ENCODE measurements around the gene MYH13.

Gene MYH13

DNA sequence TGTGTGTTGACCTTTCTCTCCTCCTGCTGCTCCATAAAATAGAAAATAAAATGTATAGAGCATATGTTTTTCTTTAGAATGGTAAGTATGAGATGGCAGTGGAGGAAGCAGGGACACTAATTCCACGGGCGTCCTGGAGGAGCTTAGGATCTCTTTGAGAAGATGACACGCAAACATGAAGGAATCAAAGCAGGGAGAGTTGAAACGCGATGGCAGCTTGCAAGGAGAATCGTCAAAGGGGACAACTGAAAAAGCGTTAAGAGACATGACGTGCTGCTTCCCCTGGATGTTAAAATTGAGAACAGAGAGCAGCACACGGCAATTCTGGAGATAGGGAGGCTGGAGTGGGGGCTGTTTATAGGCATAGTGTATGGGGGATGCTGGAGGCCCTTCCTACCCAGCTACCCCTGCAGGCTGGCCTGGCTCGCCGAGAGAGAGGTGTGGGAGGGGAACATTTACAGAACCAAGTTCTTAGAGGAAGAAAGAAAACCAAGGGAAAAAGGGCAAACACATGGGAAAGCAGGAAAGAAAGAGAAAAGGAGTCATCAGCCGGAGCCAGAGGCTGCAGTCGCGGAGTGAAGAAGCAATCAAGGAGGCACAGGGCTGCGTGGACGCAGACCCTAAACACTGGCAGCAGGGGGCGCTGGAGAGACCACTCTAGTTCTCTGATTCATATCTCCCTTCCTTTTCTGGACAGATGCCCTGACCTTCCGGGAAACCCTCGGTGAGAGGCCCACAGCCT lies 55.8 kb downstream of the MYH13 start:
- no peak for TF ChIP-seq ZNF274 (IDR thresholded peaks at IDR 0.05; ENCODE audit: low read depth, low read length)
- TF ChIP-seq SUZ12 (IDR thresholded peaks at IDR 0.05; ENCODE audit: extremely low read depth, insufficient read depth, insufficient read length): no peak
- TF ChIP-seq YY1 (IDR thresholded peaks at IDR 0.05; ENCODE audit: insufficient read depth, insufficient read length): no peak
- Histone ChIP-seq H3K27me3 (ENCODE audit: insufficient read depth, insufficient read length) (no peaks in the 10 kb centered on the region), H3K4me3 (ENCODE audit: insufficient read length, low read depth) (no peak overlapping the region), H3K36me3 (ENCODE audit: insufficient read depth, insufficient read length, low read length) (no peaks in the 10 kb centered on the region), H3K9me3 (ENCODE audit: insufficient read depth, low read length) (no peaks in the 10 kb centered on the region), H3K4me1 (ENCODE audit: insufficient read depth, insufficient read length) (no peaks in the 10 kb centered on the region), H3K9ac (ENCODE audit: insufficient read length, low read depth) (no peak overlapping the region)
- DNase-seq (ENCODE audit: low read depth, low spot score): peak; percentile 38

DNA sequence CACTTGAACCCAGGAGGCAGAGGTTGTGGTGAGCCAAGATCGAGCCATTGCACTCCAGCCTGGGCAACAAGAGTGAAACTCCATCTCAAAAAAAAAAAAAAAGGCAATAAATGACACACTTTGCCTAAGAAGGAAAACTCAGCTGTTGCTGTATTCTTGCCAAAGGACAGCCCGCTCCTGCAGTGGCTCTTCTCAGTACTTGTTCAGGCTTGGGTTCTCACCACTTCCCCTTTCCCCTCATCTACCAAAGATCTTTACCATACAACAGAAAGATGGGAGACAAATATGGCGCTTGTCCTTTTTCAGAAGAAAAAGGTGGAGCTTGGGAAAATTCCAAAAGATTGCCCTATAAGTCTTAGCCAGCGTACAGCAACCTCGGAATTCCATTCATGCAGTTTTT lies 58.5 kb downstream of the MYH13 start:
- Histone ChIP-seq H3K4me1 (ENCODE audit: insufficient read depth, insufficient read length) (peaks cover under 1% of the 10 kb centered on the region), H3K27me3 (ENCODE audit: insufficient read depth, insufficient read length) (no peaks in the 10 kb centered on the region), H3K36me3 (ENCODE audit: insufficient read depth, insufficient read length, low read length) (no peaks in the 10 kb centered on the region), H3K9me3 (ENCODE audit: insufficient read depth, low read length) (no peaks in the 10 kb centered on the region), H3K4me3 (ENCODE audit: insufficient read length, low read depth) (no peak overlapping the region), H3K9ac (ENCODE audit: insufficient read length, low read depth) (no peak overlapping the region)
- TF ChIP-seq ZNF274 (IDR thresholded peaks at IDR 0.05; ENCODE audit: low read depth, low read length) (no peak), YY1 (IDR thresholded peaks at IDR 0.05; ENCODE audit: insufficient read depth, insufficient read length) (no peak), SUZ12 (IDR thresholded peaks at IDR 0.05; ENCODE audit: extremely low read depth, insufficient read depth, insufficient read length) (no peak)
- DNase-seq (ENCODE audit: low read depth, low spot score): no peak

DNA sequence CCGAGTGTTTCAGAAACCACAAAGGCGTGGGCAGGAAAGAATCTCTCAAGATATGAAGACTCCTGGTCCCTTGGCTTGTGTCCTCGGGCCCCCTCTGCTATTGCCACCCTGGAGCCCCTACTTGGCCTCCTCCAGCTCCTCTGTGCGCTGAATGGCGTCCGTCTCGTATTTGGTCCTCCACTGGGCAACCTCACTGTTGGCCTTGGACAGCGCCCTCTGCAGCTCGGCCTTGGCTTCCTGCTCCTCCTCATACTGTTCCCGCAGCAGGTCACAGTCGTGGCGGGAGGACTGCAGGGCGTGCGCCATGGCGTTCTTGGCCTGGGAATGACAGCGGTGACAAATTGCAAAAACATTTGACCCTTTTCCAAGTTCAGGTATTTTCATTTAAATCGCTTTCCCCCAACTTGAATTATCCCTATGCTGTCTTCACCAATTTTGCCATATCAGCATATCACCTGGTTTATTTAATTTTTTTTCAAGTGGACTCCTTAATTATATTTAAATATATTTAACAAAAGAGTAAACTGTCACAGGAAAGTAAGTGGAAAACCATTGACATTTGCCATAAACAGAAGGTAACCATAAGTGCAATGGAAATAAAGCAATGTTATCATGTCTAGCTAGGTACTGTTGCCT lies 59.7 kb downstream of the MYH13 start:
- no peaks in the 10 kb centered on the region for H3K27me3 ChIP-seq (ENCODE audit: insufficient read depth, insufficient read length)
- no peak for DNase-seq (ENCODE audit: low read depth, low spot score)
- no peaks in the 10 kb centered on the region for H3K36me3 ChIP-seq (ENCODE audit: insufficient read depth, insufficient read length, low read length)
- H3K4me3 ChIP-seq (ENCODE audit: insufficient read length, low read depth): no peak overlapping the region
- no peak overlapping the region for H3K9ac ChIP-seq (ENCODE audit: insufficient read length, low read depth)
- no peaks in the 10 kb centered on the region for H3K9me3 ChIP-seq (ENCODE audit: insufficient read depth, low read length)
- no peak for TF ChIP-seq SUZ12 (IDR thresholded peaks at IDR 0.05; ENCODE audit: extremely low read depth, insufficient read depth, insufficient read length)
- TF ChIP-seq ZNF274 (IDR thresholded peaks at IDR 0.05; ENCODE audit: low read depth, low read length): no peak
- peaks cover 3% of the 10 kb centered on the region for H3K4me1 ChIP-seq (ENCODE audit: insufficient read depth, insufficient read length)

DNA sequence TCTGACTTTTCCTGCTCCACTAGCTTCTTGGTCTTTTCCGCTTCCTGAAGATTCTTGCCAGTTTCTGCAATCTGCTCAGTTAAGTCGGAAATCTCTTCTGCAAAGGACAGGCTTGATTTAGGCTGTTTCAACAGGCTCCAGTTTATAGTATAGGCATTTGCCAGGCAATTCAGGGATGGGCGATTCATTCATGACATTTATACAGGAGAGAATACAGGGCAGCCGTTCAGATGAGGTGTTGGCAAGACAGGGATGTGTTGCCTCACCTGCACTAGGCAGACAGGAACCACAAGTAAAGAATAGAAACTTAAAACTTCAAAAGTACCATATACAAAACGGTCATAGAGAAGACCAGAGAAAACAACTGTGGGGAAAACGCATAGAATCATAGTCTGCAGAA lies 61.7 kb downstream of the MYH13 start:
- Histone ChIP-seq H3K9ac (ENCODE audit: insufficient read length, low read depth) (no peak overlapping the region), H3K27me3 (ENCODE audit: insufficient read depth, insufficient read length) (no peaks in the 10 kb centered on the region), H3K36me3 (ENCODE audit: insufficient read depth, insufficient read length, low read length) (no peaks in the 10 kb centered on the region), H3K4me3 (ENCODE audit: insufficient read length, low read depth) (no peak overlapping the region), H3K4me1 (ENCODE audit: insufficient read depth, insufficient read length) (peaks cover 3% of the 10 kb centered on the region), H3K9me3 (ENCODE audit: insufficient read depth, low read length) (no peaks in the 10 kb centered on the region)
- no peak for DNase-seq (ENCODE audit: low read depth, low spot score)
- TF ChIP-seq YY1 (IDR thresholded peaks at IDR 0.05; ENCODE audit: insufficient read depth, insufficient read length) (no peak), SUZ12 (IDR thresholded peaks at IDR 0.05; ENCODE audit: extremely low read depth, insufficient read depth, insufficient read length) (no peak), ZNF274 (IDR thresholded peaks at IDR 0.05; ENCODE audit: low read depth, low read length) (no peak)

DNA sequence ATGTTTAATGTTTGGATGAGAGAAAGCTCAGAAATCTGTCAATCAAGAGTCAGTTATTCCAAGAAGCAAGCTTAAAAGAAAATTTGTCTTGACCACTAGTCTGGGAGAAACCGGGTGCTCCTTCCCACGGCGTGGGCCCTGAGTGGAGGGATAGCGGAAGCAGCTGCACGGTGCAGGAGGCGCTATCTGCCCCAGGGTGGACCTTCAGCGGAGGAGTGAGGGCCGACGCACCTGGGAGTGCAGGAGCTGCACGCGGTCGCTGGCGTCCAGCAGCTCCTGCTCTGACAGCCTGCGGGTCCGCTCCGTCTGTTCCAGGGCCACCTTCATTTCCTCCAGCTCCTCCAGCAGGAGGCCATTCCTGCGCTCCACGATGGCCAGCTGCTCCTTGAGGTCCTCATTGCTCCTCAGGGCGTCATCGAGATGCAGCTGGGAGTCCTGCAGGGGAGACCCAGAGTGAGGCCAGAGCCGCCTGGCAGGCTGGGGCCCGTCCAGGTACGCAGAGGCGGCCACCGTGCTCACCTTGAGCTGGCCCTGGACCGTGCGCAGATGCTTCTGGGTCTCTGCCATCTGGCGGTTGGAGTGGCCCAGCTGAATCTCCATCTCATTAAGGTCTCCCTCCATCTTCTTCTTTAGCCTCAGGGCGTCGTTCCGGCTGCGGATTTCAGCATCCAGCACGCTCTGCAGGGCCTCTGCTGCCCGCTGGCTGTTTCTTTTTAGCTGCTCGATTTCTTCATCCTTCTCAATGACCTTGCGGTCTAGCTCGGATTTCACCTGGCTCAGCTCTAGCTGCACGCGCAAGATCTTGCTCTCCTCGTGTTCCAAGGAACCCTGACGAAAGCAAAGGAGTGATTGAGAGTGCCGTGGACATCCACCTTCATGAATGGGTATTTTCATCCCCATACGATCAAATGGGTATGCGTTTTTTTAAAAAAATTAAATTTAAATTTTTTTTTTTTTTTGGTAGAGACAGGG lies 63.5 kb downstream of the MYH13 start:
- no peaks in the 10 kb centered on the region for H3K9me3 ChIP-seq (ENCODE audit: insufficient read depth, low read length)
- DNase-seq (ENCODE audit: low read depth, low spot score): no peak
- no peak overlapping the region for H3K9ac ChIP-seq (ENCODE audit: insufficient read length, low read depth)
- no peaks in the 10 kb centered on the region for H3K27me3 ChIP-seq (ENCODE audit: insufficient read depth, insufficient read length)
- no peaks in the 10 kb centered on the region for H3K36me3 ChIP-seq (ENCODE audit: insufficient read depth, insufficient read length, low read length)
- TF ChIP-seq ZNF274 (IDR thresholded peaks at IDR 0.05; ENCODE audit: low read depth, low read length) (no peak), YY1 (IDR thresholded peaks at IDR 0.05; ENCODE audit: insufficient read depth, insufficient read length) (no peak), SUZ12 (IDR thresholded peaks at IDR 0.05; ENCODE audit: extremely low read depth, insufficient read depth, insufficient read length) (no peak)
- H3K4me1 ChIP-seq (ENCODE audit: insufficient read depth, insufficient read length): peaks cover 3% of the 10 kb centered on the region
- no peak overlapping the region for H3K4me3 ChIP-seq (ENCODE audit: insufficient read length, low read depth)

DNA sequence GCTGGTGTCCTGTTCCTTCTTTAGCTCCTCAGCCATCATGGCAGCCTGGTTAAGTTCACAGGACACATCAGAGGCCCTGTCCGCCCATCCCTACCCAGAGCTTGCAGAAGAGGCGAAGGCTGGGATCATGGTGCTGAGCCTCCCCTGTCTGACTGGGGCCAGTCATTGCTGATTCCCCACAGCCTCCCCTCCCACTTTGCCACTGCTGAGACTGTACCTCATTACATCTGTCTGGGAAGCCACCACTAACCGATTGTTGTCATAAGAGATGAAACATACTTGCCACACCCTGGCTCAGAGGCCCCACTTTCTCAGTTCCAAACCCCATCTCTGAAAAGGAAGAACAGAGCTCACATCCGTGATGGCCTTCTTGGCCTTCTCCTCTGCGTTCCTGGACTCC lies 66.2 kb downstream of the MYH13 start:
- peaks cover 3% of the 10 kb centered on the region for H3K4me1 ChIP-seq (ENCODE audit: insufficient read depth, insufficient read length)
- no peak for TF ChIP-seq SUZ12 (IDR thresholded peaks at IDR 0.05; ENCODE audit: extremely low read depth, insufficient read depth, insufficient read length)
- no peak for TF ChIP-seq ZNF274 (IDR thresholded peaks at IDR 0.05; ENCODE audit: low read depth, low read length)
- no peak for TF ChIP-seq YY1 (IDR thresholded peaks at IDR 0.05; ENCODE audit: insufficient read depth, insufficient read length)
- H3K9ac ChIP-seq (ENCODE audit: insufficient read length, low read depth): no peak overlapping the region
- no peak overlapping the region for H3K4me3 ChIP-seq (ENCODE audit: insufficient read length, low read depth)
- no peaks in the 10 kb centered on the region for H3K9me3 ChIP-seq (ENCODE audit: insufficient read depth, low read length)
- no peaks in the 10 kb centered on the region for H3K36me3 ChIP-seq (ENCODE audit: insufficient read depth, insufficient read length, low read length)
- no peak for DNase-seq (ENCODE audit: low read depth, low spot score)
- no peaks in the 10 kb centered on the region for H3K27me3 ChIP-seq (ENCODE audit: insufficient read depth, insufficient read length)

DNA sequence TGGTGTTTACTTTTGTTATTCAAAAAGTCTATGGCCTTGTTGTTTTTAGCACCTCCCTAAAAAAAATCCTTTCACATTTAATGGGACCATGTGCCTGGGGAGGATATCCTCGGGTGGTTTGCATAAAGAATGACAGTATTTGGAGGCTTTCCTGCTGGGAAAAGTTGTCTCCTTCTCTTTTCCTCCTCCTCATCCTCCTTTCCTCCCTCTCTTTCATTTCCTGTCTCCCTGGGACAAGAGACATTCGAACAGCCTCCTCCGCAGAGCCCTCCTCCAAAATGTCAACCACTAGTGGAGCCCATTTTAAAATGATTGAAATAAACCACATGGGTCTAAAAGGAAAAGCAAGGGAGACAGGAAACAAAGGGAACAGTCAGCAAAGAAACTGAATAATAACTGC lies 67.4 kb downstream of the MYH13 start:
- no peak for TF ChIP-seq ZNF274 (IDR thresholded peaks at IDR 0.05; ENCODE audit: low read depth, low read length)
- no peak for TF ChIP-seq YY1 (IDR thresholded peaks at IDR 0.05; ENCODE audit: insufficient read depth, insufficient read length)
- TF ChIP-seq SUZ12 (IDR thresholded peaks at IDR 0.05; ENCODE audit: extremely low read depth, insufficient read depth, insufficient read length): no peak
- Histone ChIP-seq H3K4me3 (ENCODE audit: insufficient read length, low read depth) (no peak overlapping the region), H3K4me1 (ENCODE audit: insufficient read depth, insufficient read length) (peaks cover 3% of the 10 kb centered on the region), H3K36me3 (ENCODE audit: insufficient read depth, insufficient read length, low read length) (no peaks in the 10 kb centered on the region), H3K9me3 (ENCODE audit: insufficient read depth, low read length) (no peaks in the 10 kb centered on the region), H3K9ac (ENCODE audit: insufficient read length, low read depth) (no peak overlapping the region), H3K27me3 (ENCODE audit: insufficient read depth, insufficient read length) (no peaks in the 10 kb centered on the region)
- no peak for DNase-seq (ENCODE audit: low read depth, low spot score)
